Mammary epithelial cell (primary cell): ENCODE results near the gene ATP5ME.

Experiments used
- EZH2 ChIP-seq: IDR thresholded peaks from 2 replicates; pipeline ENCODE4 v1.6.1; 2012; ENCODE audit warnings: low read length, inconsistent platforms, borderline replicate concordance
- TF ChIP-seq, protein P1 (sequence below), 2 donors: IDR thresholded peaks in 1 of 2; conservative IDR thresholded peaks in 1 of 2; 2 replicates each; pipeline ENCODE4 v1.5.1; 2011 to 2012; ENCODE audit warnings: inconsistent platforms in 2 of 2, low read length in 2 of 2, mild to moderate bottlenecking in 2 of 2, control low read depth in 1 of 2, low read depth in 1 of 2; ENCODE audit not compliant: insufficient read depth in 1 of 2; ENCODE audit errors: extremely low read depth in 1 of 2

DNA sequence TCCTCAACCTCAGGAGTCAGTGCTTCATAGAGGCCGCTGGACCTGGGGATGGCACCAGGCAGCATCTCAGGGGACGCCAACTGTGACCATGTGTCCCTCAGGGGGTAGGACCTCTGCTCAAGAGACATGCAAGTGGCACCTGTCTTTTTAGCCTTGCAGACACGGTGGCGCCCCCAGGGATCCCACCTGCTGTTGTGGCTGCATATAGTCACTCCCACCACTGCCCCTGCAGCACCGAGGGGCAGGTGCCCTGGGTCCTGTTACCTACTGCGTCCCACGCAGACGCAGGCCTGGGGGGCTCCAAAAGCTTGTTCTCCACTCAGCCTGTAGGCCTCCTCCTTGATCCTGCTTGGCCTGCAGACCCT, 2.8 kb upstream of the ATP5ME start:
- TF ChIP-seq, protein P1, sequence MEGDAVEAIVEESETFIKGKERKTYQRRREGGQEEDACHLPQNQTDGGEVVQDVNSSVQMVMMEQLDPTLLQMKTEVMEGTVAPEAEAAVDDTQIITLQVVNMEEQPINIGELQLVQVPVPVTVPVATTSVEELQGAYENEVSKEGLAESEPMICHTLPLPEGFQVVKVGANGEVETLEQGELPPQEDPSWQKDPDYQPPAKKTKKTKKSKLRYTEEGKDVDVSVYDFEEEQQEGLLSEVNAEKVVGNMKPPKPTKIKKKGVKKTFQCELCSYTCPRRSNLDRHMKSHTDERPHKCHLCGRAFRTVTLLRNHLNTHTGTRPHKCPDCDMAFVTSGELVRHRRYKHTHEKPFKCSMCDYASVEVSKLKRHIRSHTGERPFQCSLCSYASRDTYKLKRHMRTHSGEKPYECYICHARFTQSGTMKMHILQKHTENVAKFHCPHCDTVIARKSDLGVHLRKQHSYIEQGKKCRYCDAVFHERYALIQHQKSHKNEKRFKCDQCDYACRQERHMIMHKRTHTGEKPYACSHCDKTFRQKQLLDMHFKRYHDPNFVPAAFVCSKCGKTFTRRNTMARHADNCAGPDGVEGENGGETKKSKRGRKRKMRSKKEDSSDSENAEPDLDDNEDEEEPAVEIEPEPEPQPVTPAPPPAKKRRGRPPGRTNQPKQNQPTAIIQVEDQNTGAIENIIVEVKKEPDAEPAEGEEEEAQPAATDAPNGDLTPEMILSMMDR (conservative IDR thresholded peaks at IDR 0.05 in 1 of 2, IDR thresholded peaks at IDR 0.05 in 1 of 2; ENCODE audit: extremely low read depth in 1 of 2, insufficient read depth in 1 of 2, low read depth in 1 of 2, low read length in 2 of 2), result no peak
- no peak for TF ChIP-seq EZH2
